Subcutaneous abdominal adipose tissue (tissue), 5 donors: ENCODE measurements around the gene PRLH.

Source experiments
- H3K27ac ChIP-seq: one replicate; pipeline ENCODE4 v1.7.0; 2013; ENCODE audit warnings: low read depth, mild to moderate bottlenecking, inconsistent platforms, low read length, moderate library complexity
- H3K27me3 ChIP-seq, 5 donors: one replicate each; pipeline ENCODE4 v1.7.0; 2013; ENCODE audit warnings: low read length in 5 of 5, inconsistent platforms in 1 of 5; ENCODE audit not compliant: control insufficient read depth in 5 of 5, insufficient read depth in 4 of 5
- H3K36me3 ChIP-seq, 5 donors: one replicate each; pipeline ENCODE4 v1.7.0; 2013; ENCODE audit warnings: low read length in 5 of 5; ENCODE audit not compliant: control insufficient read depth in 5 of 5, insufficient read depth in 5 of 5
- H3K4me1 ChIP-seq, 5 donors: one replicate each; pipeline ENCODE4 v1.7.0; 2013; ENCODE audit warnings: low read length in 5 of 5, mild to moderate bottlenecking in 3 of 5, moderate library complexity in 1 of 5; ENCODE audit not compliant: control insufficient read depth in 5 of 5, insufficient read depth in 5 of 5
- H3K4me3 ChIP-seq, 5 donors: one replicate each; pipeline ENCODE4 v1.7.0; 2013; ENCODE audit warnings: low read length in 5 of 5, low read depth in 1 of 5
- H3K9ac ChIP-seq, 5 donors: one replicate each; pipeline ENCODE4 v1.7.0; 2013; ENCODE audit warnings: low read length in 5 of 5, mild to moderate bottlenecking in 4 of 5, moderate library complexity in 3 of 5
- H3K9me3 ChIP-seq, 5 donors: one replicate each; pipeline ENCODE4 v1.7.0; 2013; ENCODE audit warnings: low read length in 5 of 5; ENCODE audit not compliant: control insufficient read depth in 5 of 5
- donor health status: healthy.
- donor health status: healthy.
- donor health status: healthy.
- donor health status: healthy.
- donor health status: healthy.

Gene PRLH

GRCh38 chr2:237561221-237561620 lies 5.2 kb upstream of the PRLH start:
- peaks cover 4 to 17% (median 15%) of the 10 kb centered on the region in 5 donors for H3K27me3 ChIP-seq
- no peaks in the 10 kb centered on the region for H3K36me3 ChIP-seq
- no peak overlapping the region for H3K27ac ChIP-seq
- H3K9ac ChIP-seq = no peak overlapping the region
- H3K9me3 ChIP-seq = peaks cover 0 to 4% (median 2%) of the 10 kb centered on the region in 5 donors
- H3K4me1 ChIP-seq = peaks cover 5 to 15% (median 11%) of the 10 kb centered on the region in 5 donors
- H3K4me3 ChIP-seq = no peak overlapping the region

- no peak overlapping the region for H3K9ac ChIP-seq
- peaks cover 4 to 25% (median 20%) of the 10 kb centered on the region in 5 donors for H3K27me3 ChIP-seq
- H3K9me3 ChIP-seq = no peaks in the 10 kb centered on the region
- H3K27ac ChIP-seq = no peak overlapping the region
- H3K36me3 ChIP-seq = no peaks in the 10 kb centered on the region
- H3K4me1 ChIP-seq = peaks cover 5 to 17% (median 11%) of the 10 kb centered on the region in 5 donors
- no peak overlapping the region for H3K4me3 ChIP-seq
These were observed 2.6 kb upstream of the PRLH start for GRCh38 chr2:237563816-237564215.

- no peaks in the 10 kb centered on the region for H3K9me3 ChIP-seq
- peaks cover 0 to 9% (median 3%) of the 10 kb centered on the region in 5 donors for H3K4me1 ChIP-seq
- H3K27ac ChIP-seq = no peak overlapping the region
- no peak overlapping the region for H3K4me3 ChIP-seq
- no peak overlapping the region for H3K9ac ChIP-seq
- H3K27me3 ChIP-seq = peaks cover 4 to 25% (median 20%) of the 10 kb centered on the region in 5 donors
- no peaks in the 10 kb centered on the region for H3K36me3 ChIP-seq
These were observed 1.7 kb upstream of the PRLH start for GRCh38 chr2:237564526-237565131.

GRCh38 chr2:237565974-237566373 lies 400 bp upstream of the PRLH start:
- no peak overlapping the region for H3K4me3 ChIP-seq
- H3K27ac ChIP-seq = no peak overlapping the region
- no peaks in the 10 kb centered on the region for H3K9me3 ChIP-seq
- H3K27me3 ChIP-seq = peaks cover 4 to 25% (median 20%) of the 10 kb centered on the region in 5 donors
- peaks cover 0 to 8% (median 0%) of the 10 kb centered on the region in 5 donors for H3K4me1 ChIP-seq
- H3K9ac ChIP-seq = no peak overlapping the region
- no peaks in the 10 kb centered on the region for H3K36me3 ChIP-seq

GRCh38 chr2:237567276-237568029 lies 1.1 kb downstream of the PRLH start:
- Histone ChIP-seq H3K9me3 (no peaks in the 10 kb centered on the region), H3K4me1 (peaks cover 0 to 13% (median 8%) of the 10 kb centered on the region in 5 donors), H3K9ac (no peak overlapping the region), H3K4me3 (no peak overlapping the region), H3K27me3 (peaks cover 4 to 25% (median 20%) of the 10 kb centered on the region in 5 donors), H3K36me3 (no peaks in the 10 kb centered on the region), H3K27ac (no peak overlapping the region)

GRCh38 chr2:237568121-237568660 lies 1.8 kb downstream of the PRLH start:
- peaks cover 0 to 14% (median 10%) of the 10 kb centered on the region in 5 donors for H3K4me1 ChIP-seq

GRCh38 chr2:237569041-237569440 lies 2.7 kb downstream of the PRLH start:
- Histone ChIP-seq H3K4me1 (peaks cover 0 to 14% (median 10%) of the 10 kb centered on the region in 5 donors), H3K4me3 (no peak overlapping the region), H3K36me3 (no peaks in the 10 kb centered on the region), H3K9me3 (no peaks in the 10 kb centered on the region), H3K27ac (no peak overlapping the region), H3K9ac (no peak overlapping the region), H3K27me3 (peaks cover 4 to 20% (median 15%) of the 10 kb centered on the region in 5 donors)

More at GRCh38 chr2:237568121-237568660, 1.8 kb downstream of the PRLH start:
- H3K36me3 ChIP-seq = no peaks in the 10 kb centered on the region
- H3K27ac ChIP-seq = no peak overlapping the region
- H3K4me3 ChIP-seq = no peak overlapping the region
- H3K9ac ChIP-seq = no peak overlapping the region
- peaks cover 4 to 25% (median 20%) of the 10 kb centered on the region in 5 donors for H3K27me3 ChIP-seq
- no peaks in the 10 kb centered on the region for H3K9me3 ChIP-seq

GRCh38 chr2:237569896-237570295 lies 3.5 kb downstream of the PRLH start:
- no peak overlapping the region for H3K9ac ChIP-seq
- H3K9me3 ChIP-seq = no peaks in the 10 kb centered on the region
- peaks cover 0 to 14% (median 11%) of the 10 kb centered on the region in 5 donors for H3K4me1 ChIP-seq
- H3K36me3 ChIP-seq = no peaks in the 10 kb centered on the region
- H3K4me3 ChIP-seq = no peak overlapping the region
- H3K27ac ChIP-seq = no peak overlapping the region
- H3K27me3 ChIP-seq = peaks cover 0 to 13% (median 8%) of the 10 kb centered on the region in 5 donors

GRCh38 chr2:237570776-237571335 lies 4.5 kb downstream of the PRLH start:
- peaks cover 0 to 9% (median 7%) of the 10 kb centered on the region in 5 donors for H3K27me3 ChIP-seq
- peaks cover 0 to 19% (median 12%) of the 10 kb centered on the region in 5 donors for H3K4me1 ChIP-seq
- H3K4me3 ChIP-seq = no peak overlapping the region
- no peaks in the 10 kb centered on the region for H3K36me3 ChIP-seq
- no peaks in the 10 kb centered on the region for H3K9me3 ChIP-seq
- H3K27ac ChIP-seq = no peak overlapping the region
- no peak overlapping the region for H3K9ac ChIP-seq
